Breast epithelium (tissue), 3 donors: ENCODE measurements around the gene PEX16.

ENCODE experiments used
- POLR2A ChIP-seq: fragments of 450-650 bp; IDR thresholded peaks from one replicate; pipeline ENCODE4 v1.6.1; 2016; ENCODE audit warnings: antibody characterized with exemption, mild to moderate bottlenecking, moderate library complexity
- POLR2AphosphoS5 ChIP-seq, 3 donors: sonication (generic); formaldehyde crosslinking; IDR thresholded peaks; one replicate each; pipeline ENCODE4 v1.6.1; 2017; ENCODE audit warnings: antibody characterized with exemption in 3 of 3
- TF ChIP-seq, protein P1 (sequence below), 3 donors: fragments of 450-650 bp; IDR thresholded peaks; one replicate each; pipeline ENCODE4 v1.5.1; 2016 to 2017; ENCODE audit warnings: antibody characterized with exemption in 3 of 3, mild to moderate bottlenecking in 3 of 3, moderate library complexity in 3 of 3

DNA sequence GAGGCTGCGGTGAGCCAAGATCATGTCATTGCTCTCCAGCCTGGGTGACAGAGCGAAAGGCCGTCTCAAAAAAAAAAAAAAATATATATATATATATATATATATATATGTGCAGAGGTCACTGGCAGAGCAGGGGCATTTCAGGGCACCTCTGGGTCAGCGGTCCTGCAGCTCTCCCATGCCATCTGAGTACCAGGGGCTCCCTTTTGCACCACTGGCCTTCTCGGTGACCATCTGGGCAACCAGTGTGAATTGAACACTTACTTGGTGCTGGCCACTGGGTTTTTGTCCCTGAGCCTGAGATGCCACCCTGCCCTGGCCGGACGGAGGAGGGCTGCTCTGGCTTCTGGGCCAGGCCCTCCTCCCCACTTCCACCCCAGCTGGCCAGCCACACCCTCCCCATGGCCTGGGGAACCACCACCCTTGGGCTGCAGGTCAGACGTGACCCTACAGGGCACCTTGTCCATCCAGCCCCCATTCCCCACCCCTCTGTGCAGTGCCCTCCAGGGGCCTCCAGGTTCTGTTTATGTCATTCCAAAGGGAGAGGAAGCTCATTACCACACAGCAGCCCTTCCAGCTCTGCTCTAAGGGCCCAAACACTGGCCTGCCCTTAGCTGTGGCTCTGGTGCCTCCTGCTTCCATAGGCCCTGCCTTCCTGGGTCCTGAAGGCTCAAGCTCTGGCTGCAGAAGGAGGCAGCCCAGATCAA, 22.0 kb downstream of the PEX16 start:
- TF ChIP-seq POLR2AphosphoS5 (IDR thresholded peaks at IDR 0.05): no peak
- TF ChIP-seq, protein P1, sequence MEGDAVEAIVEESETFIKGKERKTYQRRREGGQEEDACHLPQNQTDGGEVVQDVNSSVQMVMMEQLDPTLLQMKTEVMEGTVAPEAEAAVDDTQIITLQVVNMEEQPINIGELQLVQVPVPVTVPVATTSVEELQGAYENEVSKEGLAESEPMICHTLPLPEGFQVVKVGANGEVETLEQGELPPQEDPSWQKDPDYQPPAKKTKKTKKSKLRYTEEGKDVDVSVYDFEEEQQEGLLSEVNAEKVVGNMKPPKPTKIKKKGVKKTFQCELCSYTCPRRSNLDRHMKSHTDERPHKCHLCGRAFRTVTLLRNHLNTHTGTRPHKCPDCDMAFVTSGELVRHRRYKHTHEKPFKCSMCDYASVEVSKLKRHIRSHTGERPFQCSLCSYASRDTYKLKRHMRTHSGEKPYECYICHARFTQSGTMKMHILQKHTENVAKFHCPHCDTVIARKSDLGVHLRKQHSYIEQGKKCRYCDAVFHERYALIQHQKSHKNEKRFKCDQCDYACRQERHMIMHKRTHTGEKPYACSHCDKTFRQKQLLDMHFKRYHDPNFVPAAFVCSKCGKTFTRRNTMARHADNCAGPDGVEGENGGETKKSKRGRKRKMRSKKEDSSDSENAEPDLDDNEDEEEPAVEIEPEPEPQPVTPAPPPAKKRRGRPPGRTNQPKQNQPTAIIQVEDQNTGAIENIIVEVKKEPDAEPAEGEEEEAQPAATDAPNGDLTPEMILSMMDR (IDR thresholded peaks at IDR 0.05): no peak
- TF ChIP-seq POLR2A: no peak
